Activated CD8-positive, alpha-beta memory T cell treated with anti-CD3 and anti-CD28 coated beads, Interleukin-2, amount 50 U/mL, for 1 hour (primary cell): ENCODE measurements around the gene EXOSC6.
"Not testable (repeated sequence)": the region's sequence is repeated elsewhere in the genome, so short reads cannot be mapped to it uniquely, and the experiment has no call there.

ENCODE experiments used
- DNase-seq: peaks from one replicate; pipeline ENCODE4 v3.0.0-alpha.2; 2020; ENCODE audit errors: extremely low read depth

Gene EXOSC6

GRCh38 chr16:70254965-70255286 is 3.2 kb upstream of the EXOSC6 start:
- no peak for DNase-seq

- DNase-seq, result no peak
Measured at GRCh38 chr16:70254180-70254964, 2.6 kb upstream of the EXOSC6 start.

- no peak for DNase-seq
Measured at GRCh38 chr16:70253291-70254106, 1.8 kb upstream of the EXOSC6 start.

- DNase-seq, result no peak
Measured at GRCh38 chr16:70252355-70252988, 732 bp upstream of the EXOSC6 start.

- no peak for DNase-seq
Measured at GRCh38 chr16:70250748-70251628, 752 bp downstream of the EXOSC6 start.

- not testable (repeated sequence) for DNase-seq
Measured at GRCh38 chr16:70249697-70250096, 2.0 kb downstream of the EXOSC6 start.

- not testable (repeated sequence) for DNase-seq
Measured at GRCh38 chr16:70238773-70239172, 13.0 kb downstream of the EXOSC6 start.

GRCh38 chr16:70231831-70232230 is 19.9 kb downstream of the EXOSC6 start:
- not testable (repeated sequence) for DNase-seq

- DNase-seq, result not testable (repeated sequence)
Measured at GRCh38 chr16:70226024-70226423, 25.7 kb downstream of the EXOSC6 start.

GRCh38 chr16:70225430-70225829 is 26.3 kb downstream of the EXOSC6 start:
- DNase-seq, result not testable (repeated sequence)

- not testable (repeated sequence) for DNase-seq
Measured at GRCh38 chr16:70224645-70225044, 27.1 kb downstream of the EXOSC6 start.

- DNase-seq, result not testable (repeated sequence)
Measured at GRCh38 chr16:70223971-70224513, 27.7 kb downstream of the EXOSC6 start.

GRCh38 chr16:70223216-70223615 is 28.5 kb downstream of the EXOSC6 start:
- not testable (repeated sequence) for DNase-seq

GRCh38 chr16:70222574-70222973 is 29.2 kb downstream of the EXOSC6 start:
- DNase-seq, result not testable (repeated sequence)

- DNase-seq, result not testable (repeated sequence)
Measured at GRCh38 chr16:70218586-70218985, 33.2 kb downstream of the EXOSC6 start.

- not testable (repeated sequence) for DNase-seq
Measured at GRCh38 chr16:70206382-70206781, 45.4 kb downstream of the EXOSC6 start.

- not testable (repeated sequence) for DNase-seq
Measured at GRCh38 chr16:70204668-70205405, 46.9 kb downstream of the EXOSC6 start.

- DNase-seq, result not testable (repeated sequence)
Measured at GRCh38 chr16:70204010-70204409, 47.7 kb downstream of the EXOSC6 start.

- not testable (repeated sequence) for DNase-seq
Measured at GRCh38 chr16:70203508-70203907, 48.2 kb downstream of the EXOSC6 start.

- not testable (repeated sequence) for DNase-seq
Measured at GRCh38 chr16:70200063-70200462, 51.7 kb downstream of the EXOSC6 start.
